GM21576 (cell line): ENCODE results near the gene SAMSN1.
"Not testable (repeated sequence)": the region's sequence is repeated elsewhere in the genome, so short reads cannot be mapped to it uniquely, and the experiment has no call there.

ENCODE experiments used
- ATAC-seq: cut with Tn5 transposase; IDR thresholded peaks from one replicate; pipeline ENCODE4 v1.9.1; 2021; ENCODE audit warnings: mild to moderate bottlenecking, moderate library complexity; ENCODE audit not compliant: unreplicated experiment

Gene SAMSN1

GRCh38 chr21:14567331-14568279 lies 21.5 kb upstream of the SAMSN1 start:
- peak; percentile 70 for ATAC-seq

DNA sequence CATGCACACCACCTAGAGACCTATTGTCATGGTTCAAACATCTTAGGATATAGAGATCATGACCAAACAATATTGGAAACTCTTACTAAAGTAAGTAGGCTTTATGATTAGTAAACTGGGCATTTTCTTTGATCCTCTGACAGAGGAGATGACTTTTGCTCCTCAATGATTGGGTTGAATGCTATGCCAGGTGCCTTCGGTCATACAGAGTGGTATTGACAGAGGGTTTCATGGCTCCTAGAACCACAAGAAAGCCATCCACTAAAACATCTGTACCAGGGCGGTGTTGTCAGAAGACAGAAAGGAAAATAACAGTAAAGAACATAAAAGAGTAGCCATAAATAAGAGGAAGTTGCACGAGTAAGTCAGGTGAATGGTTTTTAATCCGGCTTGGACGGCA lies 20.8 kb upstream of the SAMSN1 start:
- ATAC-seq, result no peak

- ATAC-seq, result no peak
Measured at GRCh38 chr21:14562959-14563358, 16.8 kb upstream of the SAMSN1 start.

DNA sequence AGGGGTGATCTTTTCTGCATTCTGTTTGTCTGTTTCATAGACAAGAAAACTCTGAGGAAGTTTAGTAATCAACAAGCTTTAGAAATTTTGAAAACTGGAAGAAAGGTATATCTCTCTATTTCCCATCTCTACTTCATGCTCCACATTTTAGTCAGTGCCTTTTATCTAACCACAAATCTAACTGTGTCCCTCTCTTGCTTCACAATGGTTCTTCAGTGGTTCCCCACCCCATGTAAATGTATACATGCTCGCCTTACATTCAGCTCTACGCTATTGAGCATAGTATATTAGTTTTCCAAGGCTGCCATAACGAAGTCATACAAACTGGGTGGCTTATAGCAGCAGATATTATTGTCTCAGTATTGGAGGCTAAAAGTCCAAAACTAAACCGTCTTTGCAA lies 14.4 kb upstream of the SAMSN1 start:
- ATAC-seq, result no peak

- no peak for ATAC-seq
Measured at GRCh38 chr21:14560139-14560538, 14.0 kb upstream of the SAMSN1 start.

DNA sequence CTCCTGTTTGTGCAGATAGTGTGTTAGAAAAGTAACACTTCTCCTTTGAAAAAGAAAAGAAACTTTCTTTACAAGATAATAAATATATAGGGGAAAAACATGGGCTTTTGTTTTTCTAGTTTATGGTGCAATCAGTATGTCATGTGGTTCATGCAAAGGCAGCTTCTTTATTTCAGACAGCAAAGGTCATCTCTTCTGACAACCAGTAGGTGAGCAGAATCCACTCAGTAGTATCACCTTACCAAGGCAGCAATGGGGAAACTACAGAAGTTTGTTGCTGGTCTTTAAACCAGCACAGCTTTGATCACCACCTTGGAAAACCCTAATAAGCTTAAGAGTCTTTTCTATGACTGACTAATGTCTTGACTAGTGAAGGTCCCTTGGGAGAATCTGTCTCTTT lies 13.0 kb upstream of the SAMSN1 start:
- ATAC-seq, result no peak

DNA sequence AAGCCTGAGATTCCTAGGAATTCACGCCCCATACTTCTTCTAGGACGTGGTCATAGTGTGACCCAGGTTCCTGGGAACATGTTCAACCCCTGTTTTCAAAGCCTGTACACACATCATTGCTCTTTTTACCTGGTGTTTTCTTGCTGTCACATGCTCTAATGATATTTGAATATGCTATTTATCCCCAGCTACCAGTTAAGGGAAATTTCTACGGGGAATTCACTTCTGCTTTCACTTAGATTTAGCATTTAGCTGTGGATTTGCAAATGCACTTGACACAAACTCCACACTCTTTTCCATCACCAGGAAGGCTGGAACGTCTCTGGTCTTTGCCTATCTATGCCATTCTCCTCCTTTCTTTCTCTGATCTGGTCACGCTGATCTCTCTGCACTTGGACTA lies 11.3 kb upstream of the SAMSN1 start:
- ATAC-seq, result no peak

- no peak for ATAC-seq
Measured at GRCh38 chr21:14554948-14555347, 8.8 kb upstream of the SAMSN1 start.

DNA sequence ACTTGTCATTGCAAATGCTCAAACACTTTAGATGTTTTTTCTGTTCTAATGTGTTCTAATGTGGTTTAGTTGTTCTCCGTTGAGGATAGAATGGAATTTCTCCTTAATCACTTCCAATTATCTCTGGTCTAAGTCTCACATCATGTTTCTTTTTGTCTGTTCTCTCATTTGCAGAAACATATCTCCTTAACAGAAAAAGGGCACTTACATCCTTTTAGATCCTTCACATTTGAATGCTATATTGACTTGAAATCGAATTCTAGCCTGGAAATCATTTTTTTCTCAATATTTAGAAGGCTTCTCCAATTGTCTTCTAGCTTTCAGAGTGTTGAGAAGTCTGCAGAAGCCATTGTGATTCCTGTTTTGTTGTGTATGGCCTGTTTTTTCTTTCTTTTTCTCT lies 7.3 kb upstream of the SAMSN1 start:
- no peak for ATAC-seq

- ATAC-seq, result no peak
Measured at GRCh38 chr21:14551741-14552140, 5.6 kb upstream of the SAMSN1 start.

- no peak for ATAC-seq
Measured at GRCh38 chr21:14550135-14550534, 4.0 kb upstream of the SAMSN1 start.

GRCh38 chr21:14548779-14549178 lies 2.7 kb upstream of the SAMSN1 start:
- ATAC-seq, result no peak

- no peak for ATAC-seq
Measured at GRCh38 chr21:14547834-14548513, 1.9 kb upstream of the SAMSN1 start.

- not testable (repeated sequence) for ATAC-seq
Measured at GRCh38 chr21:14546719-14547118, 604 bp upstream of the SAMSN1 start.

GRCh38 chr21:14543983-14544382 lies 2.1 kb downstream of the SAMSN1 start:
- ATAC-seq, result no peak

DNA sequence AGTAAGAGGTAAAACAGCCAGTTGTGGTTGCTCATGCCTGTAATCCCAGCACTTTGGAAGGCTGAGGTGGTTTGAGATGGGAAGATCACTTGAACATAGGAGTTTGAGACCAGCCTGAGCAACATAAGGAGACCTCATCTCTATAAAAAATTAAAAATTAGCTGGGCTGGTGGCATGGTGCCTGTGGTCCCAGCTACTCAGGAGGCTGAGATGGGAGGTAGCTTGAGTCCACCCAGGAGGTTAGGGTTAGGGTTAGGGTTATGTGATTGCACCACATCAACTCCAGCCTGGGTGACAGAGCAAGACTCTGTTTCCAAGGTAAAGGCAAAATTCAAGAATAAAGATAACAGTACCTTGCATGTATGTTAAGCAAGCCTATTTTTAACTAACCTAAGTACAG lies 3.5 kb downstream of the SAMSN1 start:
- ATAC-seq, result no peak

DNA sequence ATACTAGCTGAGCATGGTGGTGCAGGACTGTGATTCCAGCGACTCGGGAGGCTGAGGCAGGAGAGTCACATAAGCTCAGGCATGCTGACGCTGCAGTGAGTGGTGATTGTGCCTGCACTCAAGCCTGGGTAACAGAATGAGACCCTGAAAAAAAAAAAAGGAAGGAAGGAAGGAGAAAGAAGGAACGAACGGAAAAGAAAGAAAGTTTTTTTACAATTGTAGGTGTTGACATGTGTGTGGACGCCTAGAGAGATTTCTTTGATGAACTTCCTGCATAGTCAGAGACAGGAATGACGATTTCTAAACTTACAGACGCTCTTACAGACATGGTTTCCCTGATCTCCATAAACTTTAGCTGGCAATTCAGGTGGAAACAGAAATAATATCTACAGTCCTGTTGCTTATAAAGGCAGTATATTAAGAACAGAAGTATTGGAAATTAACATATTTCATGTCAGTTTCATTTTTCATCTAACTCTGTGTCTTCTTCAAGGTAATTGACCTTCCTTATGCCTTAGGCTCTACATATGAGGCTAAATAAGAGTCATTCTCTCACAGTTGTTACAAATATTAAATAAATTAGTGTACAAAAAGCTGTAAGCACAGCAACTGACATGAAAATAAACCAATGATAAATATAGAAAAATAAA lies 4.1 kb downstream of the SAMSN1 start:
- no peak for ATAC-seq

DNA sequence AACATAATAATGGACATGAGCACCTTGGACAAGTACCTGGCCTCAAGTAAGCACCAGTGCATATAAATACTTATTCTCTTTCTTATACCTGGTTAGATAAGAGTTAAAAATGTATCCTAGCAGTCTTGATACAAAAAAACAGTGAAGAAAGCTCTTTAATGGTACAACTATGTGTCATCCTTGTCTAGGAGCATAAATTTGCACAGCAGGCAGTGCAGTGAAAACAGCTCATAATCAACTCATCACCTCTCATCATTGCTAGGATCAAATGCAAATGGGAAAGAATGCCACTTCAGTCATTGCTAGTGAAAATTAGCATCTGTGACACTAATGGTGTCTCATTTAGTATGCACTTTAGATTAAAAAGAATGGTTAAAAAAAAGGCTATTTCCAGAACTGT lies 7.6 kb downstream of the SAMSN1 start:
- no peak for ATAC-seq

DNA sequence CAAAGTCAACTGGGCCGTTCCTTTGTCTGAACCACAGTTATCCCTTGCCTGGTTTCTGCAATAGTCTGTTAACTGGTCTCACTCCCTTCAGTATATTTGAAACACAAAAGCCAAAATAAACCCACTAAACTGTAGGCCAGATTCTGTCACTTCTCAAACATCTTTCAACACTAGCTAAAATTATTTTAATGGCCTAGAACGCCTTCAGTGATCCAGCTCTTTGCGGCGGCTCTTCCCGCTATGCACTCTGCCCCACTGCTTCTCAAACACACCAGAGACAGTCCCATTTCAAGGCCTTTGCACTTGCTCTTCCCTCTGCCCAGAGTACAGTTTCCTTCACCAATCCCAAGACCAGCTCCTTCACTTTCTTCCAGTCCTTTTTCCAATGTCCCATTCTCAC lies 9.2 kb downstream of the SAMSN1 start:
- ATAC-seq, result no peak

DNA sequence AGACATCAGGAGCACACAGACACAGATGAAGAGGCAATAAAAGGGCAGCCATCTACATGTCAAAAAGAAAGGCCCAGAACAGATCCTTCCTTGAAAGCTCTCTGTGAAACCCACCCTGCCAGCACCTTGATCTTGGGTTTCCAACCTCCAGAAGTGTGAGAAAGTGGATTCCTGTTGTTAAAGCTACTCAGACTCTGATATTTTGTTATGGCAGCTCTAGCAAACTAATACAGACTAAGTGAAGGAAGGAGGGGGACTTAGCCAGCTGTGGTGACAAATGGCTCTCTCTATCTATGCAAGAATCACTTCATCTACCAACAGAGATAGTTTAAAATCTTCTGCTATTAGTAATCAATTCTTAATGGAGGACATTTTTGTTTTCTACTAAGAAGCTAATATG lies 10.4 kb downstream of the SAMSN1 start:
- ATAC-seq, result no peak

GRCh38 chr21:14533499-14534428 lies 12.4 kb downstream of the SAMSN1 start:
- ATAC-seq, result peak; percentile 80
